OCI-LY3 (cell line): Measurements from ENCODE around the gene HIBCH.

Experiments used
- H2AFZ ChIP-seq: fragments of 200-600, 300-600 bp; shearing (Covaris generic); 2 replicates; pipeline ENCODE4 v1.6.0; 2014; ENCODE audit warnings: antibody characterized with exemption, low read depth, low read length
- H3K27ac ChIP-seq: fragments of 200-600, 300-600 bp; sonication (generic); 2 replicates; pipeline ENCODE4 v1.5.1; 2014; ENCODE audit warnings: mild to moderate bottlenecking, low read length, moderate library complexity, mixed read lengths
- H3K27me3 ChIP-seq: fragments of 200-600, 300-600 bp; sonication (generic); 2 replicates; pipeline ENCODE4 v1.6.1; 2014; ENCODE audit warnings: low read depth, low read length, mixed read lengths
- H3K36me3 ChIP-seq: fragments of 200-600, 300-600 bp; sonication (generic); replicated peaks from 2 replicates; pipeline ENCODE3; 2014; ENCODE audit warnings: low read depth, low read length, mixed read lengths
- H3K4me1 ChIP-seq: fragments of 300-600, 200-600 bp; sonication (generic); 2 replicates; pipeline ENCODE4 v1.6.1; 2014; ENCODE audit warnings: low read length, mixed read lengths
- H3K4me2 ChIP-seq: fragments of 200-600, 300-600 bp; sonication (generic); 2 replicates; pipeline ENCODE4 v1.6.1; 2014; ENCODE audit warnings: low read length, mixed read lengths
- H3K4me3 ChIP-seq: fragments of 300-600, 200-600 bp; sonication (generic); 2 replicates; pipeline ENCODE4 v1.5.1; 2014; ENCODE audit warnings: antibody characterized with exemption, mild to moderate bottlenecking, low read length, moderate library complexity
- H3K79me2 ChIP-seq: fragments of 300-600, 200-600 bp; shearing (Covaris generic); 2 replicates; pipeline ENCODE4 v1.6.1; 2014; ENCODE audit warnings: mild to moderate bottlenecking, low read length, mixed read lengths
- H3K9ac ChIP-seq: fragments of 300-600, 200-600 bp; shearing (Covaris generic); 2 replicates; pipeline ENCODE4 v1.6.0; 2014; ENCODE audit warnings: mild to moderate bottlenecking, low read length, moderate library complexity
- H3K9me3 ChIP-seq: fragments of 200-600, 300-600 bp; shearing (Covaris generic); 2 replicates; pipeline ENCODE4 v1.6.1; 2014; ENCODE audit warnings: low read length, mixed read lengths; ENCODE audit not compliant: insufficient read depth
- H4K20me1 ChIP-seq: fragments of 200-600, 300-600 bp; sonication (generic); 2 replicates; pipeline ENCODE4 v1.6.1; 2016; ENCODE audit warnings: low read length, mixed read lengths; ENCODE audit not compliant: insufficient read depth
- EZH2phosphoT487 ChIP-seq: fragments of 200-600 bp; shearing (Covaris generic); IDR thresholded peaks from 2 replicates; pipeline ENCODE4 v1.6.1; 2018; ENCODE audit warnings: antibody characterized with exemption, mixed run types, low read depth
- TF ChIP-seq, protein P1 (sequence below): fragments of 200-600, 300-600 bp; sonication (generic); IDR thresholded peaks from 2 replicates; pipeline ENCODE4 v1.5.1; 2014; ENCODE audit warnings: antibody characterized with exemption, low read length, low read depth

The HIBCH gene

DNA sequence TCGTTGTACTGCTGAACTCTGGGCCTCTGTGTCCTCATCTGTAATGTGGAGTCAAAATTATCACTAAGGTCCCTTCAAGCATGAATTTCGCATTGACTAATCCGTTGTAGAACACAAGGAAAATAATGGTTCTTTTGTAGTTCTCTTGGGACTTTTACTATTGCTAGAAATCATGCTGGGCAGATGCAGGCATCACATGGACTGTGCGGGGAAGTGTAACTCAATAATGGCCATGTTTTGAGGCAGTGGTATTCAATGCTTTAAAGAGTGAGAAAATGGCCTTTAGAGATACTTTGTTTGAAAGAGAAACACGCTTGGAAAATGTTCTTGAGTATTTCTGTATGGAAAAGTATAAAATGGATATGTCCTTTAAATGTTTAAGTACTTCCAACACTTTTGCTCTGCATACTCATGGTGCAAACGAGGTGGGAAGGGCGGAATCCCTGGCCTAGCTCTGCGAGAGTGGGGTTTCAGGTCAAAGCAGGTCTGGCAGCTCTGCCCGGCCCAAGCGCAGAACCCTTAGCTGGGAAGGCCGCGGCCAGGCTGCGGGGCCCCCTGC is 139.8 kb downstream of the HIBCH start:
- Histone ChIP-seq H3K27me3 (no peaks in the 10 kb centered on the region), H3K4me3 (peak overlapping the region; percentile 86), H3K9ac (peak overlapping the region; percentile 81), H3K4me2 (peak overlapping the region; percentile 82), H3K9me3 (no peaks in the 10 kb centered on the region), H4K20me1 (no peaks in the 10 kb centered on the region), H3K36me3 (no peaks in the 10 kb centered on the region), H3K79me2 (no peaks in the 10 kb centered on the region), H3K27ac (peak overlapping the region; percentile 13), H3K4me1 (peaks cover 34% of the 10 kb centered on the region), H2AFZ (peak overlapping the region; percentile 93; the same call in 1 of the 2 replicates)
- TF ChIP-seq, protein P1, sequence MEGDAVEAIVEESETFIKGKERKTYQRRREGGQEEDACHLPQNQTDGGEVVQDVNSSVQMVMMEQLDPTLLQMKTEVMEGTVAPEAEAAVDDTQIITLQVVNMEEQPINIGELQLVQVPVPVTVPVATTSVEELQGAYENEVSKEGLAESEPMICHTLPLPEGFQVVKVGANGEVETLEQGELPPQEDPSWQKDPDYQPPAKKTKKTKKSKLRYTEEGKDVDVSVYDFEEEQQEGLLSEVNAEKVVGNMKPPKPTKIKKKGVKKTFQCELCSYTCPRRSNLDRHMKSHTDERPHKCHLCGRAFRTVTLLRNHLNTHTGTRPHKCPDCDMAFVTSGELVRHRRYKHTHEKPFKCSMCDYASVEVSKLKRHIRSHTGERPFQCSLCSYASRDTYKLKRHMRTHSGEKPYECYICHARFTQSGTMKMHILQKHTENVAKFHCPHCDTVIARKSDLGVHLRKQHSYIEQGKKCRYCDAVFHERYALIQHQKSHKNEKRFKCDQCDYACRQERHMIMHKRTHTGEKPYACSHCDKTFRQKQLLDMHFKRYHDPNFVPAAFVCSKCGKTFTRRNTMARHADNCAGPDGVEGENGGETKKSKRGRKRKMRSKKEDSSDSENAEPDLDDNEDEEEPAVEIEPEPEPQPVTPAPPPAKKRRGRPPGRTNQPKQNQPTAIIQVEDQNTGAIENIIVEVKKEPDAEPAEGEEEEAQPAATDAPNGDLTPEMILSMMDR = no peak

DNA sequence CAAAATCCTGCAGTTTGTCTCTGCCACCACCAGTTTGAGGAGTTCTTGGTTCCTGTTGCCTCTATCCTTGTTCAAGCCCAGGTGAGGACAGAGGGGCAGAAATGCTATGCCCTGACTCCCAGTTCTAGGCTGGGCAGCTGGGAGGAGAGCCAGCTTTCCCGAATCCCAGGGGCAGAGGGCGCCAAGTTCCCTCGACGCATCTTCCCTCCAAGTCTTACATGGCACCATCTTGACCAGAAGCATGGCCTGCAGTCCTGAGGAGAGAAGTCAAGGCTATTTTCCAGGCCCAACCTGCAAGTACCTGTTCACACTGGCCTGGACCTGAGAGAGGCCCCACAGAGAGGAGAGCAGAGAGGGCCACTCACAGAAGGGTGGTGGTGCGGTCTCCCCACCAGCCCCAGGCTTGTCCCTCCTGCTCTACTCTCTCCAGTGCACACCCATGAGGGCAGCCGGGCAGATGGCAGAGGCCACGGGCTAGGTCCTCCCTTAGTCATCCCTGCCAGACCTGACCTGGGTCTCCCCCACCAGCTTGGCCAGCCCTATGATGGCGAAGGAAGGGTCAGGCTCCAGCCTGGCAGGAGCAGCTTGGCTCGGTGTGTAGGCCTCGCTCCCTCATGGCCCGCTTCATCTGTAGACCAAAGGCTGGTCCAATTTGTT is 141.4 kb downstream of the HIBCH start:
- Histone ChIP-seq H3K79me2 (no peaks in the 10 kb centered on the region), H4K20me1 (no peaks in the 10 kb centered on the region), H3K36me3 (peaks cover 5% of the 10 kb centered on the region), H3K9ac (no peak overlapping the region), H3K9me3 (peaks cover 11% of the 10 kb centered on the region; the same call in 1 of the 2 replicates), H3K27me3 (no peaks in the 10 kb centered on the region), H3K27ac (no peak overlapping the region), H3K4me2 (no peak overlapping the region), H2AFZ (no peak overlapping the region), H3K4me1 (peaks cover 34% of the 10 kb centered on the region), H3K4me3 (no peak overlapping the region)
- TF ChIP-seq, protein P1 = no peak
- no peak for TF ChIP-seq EZH2phosphoT487

DNA sequence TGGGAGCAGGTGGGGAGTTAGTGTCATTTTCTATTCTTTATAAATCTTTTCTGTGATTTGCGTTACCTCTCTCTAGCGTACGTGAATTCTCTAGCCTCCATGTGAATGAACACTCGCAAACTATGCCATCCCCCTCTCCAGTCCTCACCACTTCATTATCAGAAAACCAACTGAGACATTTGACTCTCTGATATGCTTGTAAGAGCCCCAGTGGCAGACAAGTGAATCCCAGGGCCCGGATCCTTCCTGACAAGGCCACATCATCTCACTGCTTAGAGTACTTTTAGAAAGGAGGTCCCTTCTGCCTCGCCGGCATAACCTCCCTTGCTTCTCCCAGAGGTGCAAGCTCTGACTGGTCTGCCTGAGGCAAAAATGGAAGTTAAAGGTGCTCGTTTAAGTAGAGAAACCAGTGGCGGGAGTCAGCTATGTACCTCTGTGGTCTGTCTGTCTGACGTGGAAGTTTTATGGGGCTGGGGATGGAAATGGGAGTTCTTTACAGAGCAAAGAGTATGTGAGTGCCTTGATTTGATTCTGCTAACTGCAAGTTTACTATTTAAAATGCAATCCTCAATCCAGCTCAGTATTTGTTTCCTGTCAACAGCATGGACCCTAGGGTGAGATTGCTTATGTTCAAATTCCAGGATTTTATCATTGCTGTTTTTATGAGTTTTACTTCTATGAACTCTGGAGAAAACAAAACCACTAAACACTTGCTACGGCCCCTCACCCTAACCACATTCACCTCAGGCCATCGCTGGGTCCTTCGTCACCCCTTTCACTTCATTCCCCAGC is 142.2 kb downstream of the HIBCH start:
- Histone ChIP-seq H3K4me1 (peaks cover 29% of the 10 kb centered on the region), H3K4me2 (no peak overlapping the region), H2AFZ (no peak overlapping the region), H3K9me3 (peaks cover 11% of the 10 kb centered on the region; the same call in 1 of the 2 replicates), H3K27ac (no peak overlapping the region), H3K27me3 (no peaks in the 10 kb centered on the region), H4K20me1 (no peaks in the 10 kb centered on the region), H3K79me2 (no peaks in the 10 kb centered on the region), H3K9ac (no peak overlapping the region), H3K36me3 (peaks cover 6% of the 10 kb centered on the region), H3K4me3 (no peak overlapping the region)
- TF ChIP-seq, protein P1 = no peak
- no peak for TF ChIP-seq EZH2phosphoT487

DNA sequence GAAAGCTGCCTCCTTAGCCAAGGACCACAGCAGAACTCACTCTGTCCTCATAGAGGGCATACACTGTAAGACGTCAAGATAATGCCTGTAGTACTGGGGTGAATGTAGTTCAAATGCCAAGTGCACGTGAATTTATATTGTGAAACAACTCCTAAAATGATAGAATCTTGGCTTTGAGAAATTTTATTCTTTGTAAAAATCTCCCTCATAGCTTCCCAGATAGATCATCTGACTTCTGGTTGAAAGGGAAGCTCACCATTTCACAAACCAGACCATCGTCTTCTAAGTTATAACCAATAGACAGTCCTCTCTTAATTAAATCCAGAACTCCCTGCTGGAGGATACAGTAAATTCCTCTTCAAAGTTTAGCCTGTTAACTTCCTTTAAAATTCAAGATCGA is 146.2 kb downstream of the HIBCH start:
- Histone ChIP-seq H3K9me3 (peaks cover 11% of the 10 kb centered on the region; the same call in 1 of the 2 replicates), H3K4me2 (no peak overlapping the region), H3K4me3 (no peak overlapping the region), H3K27me3 (no peaks in the 10 kb centered on the region), H3K27ac (no peak overlapping the region), H4K20me1 (no peaks in the 10 kb centered on the region), H3K9ac (no peak overlapping the region), H3K79me2 (no peaks in the 10 kb centered on the region), H3K4me1 (no peaks in the 10 kb centered on the region), H2AFZ (no peak overlapping the region), H3K36me3 (peaks cover 6% of the 10 kb centered on the region)
- TF ChIP-seq, protein P1 = no peak
- TF ChIP-seq EZH2phosphoT487 = no peak
